ENCODE results near the gene OGA. TPM values are rescaled to one million over a fixed set of nuclear protein-coding genes. Genes with fewer than 3 reads are reported as not detected.

OGA gene
- polyA plus RNA-seq, 3 donors = 6.9 to 104 (median 15.3) TPM

DNA sequence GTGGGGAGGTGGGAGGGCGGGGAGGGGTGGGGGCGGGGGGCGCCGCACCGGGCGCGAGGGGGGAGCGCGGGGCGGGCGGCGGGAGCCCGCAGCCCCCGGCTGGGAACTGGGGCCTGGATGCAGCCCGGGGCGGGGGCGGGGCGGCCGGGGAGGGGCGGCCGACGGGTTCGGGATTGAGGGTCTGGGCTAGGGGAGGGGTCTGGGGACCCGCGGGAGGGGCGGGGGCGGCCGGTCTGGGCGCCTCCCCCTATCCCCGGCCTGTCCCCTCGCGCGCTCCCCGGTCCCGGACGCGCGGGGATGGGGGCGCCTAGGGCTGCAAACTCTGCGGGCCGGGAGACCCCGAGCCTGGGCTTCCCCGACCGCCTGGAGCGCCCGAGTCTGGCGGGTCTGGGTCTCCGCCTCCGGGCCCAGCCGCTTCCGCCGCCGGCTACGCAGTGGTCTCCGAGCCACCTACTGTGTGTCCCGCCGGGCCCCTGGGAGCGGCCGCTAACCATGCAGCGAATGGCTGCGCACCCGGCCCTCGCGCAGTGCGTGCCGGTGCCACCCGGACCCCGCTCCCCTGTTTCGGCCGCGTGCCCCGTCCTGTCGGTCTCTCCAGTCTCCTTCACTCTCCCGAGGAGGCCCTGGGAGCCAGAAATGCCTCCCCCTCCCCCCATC lies 42.0 kb downstream of the OGA start:
- peaks cover 18 to 27% of the 10 kb centered on the region in 2 donors for H3K4me1 ChIP-seq (ENCODE audit: control insufficient read depth in 1 of 2, insufficient read depth in 2 of 2, low read length in 2 of 2)
- no peaks in the 10 kb centered on the region for H3K79me2 ChIP-seq (ENCODE audit: insufficient read depth, low read length)
- H3K36me3 Mint-ChIP-seq = peaks cover 11 to 14% of the 10 kb centered on the region in 2 donors
- peaks cover 58 to 76% of the 10 kb centered on the region in 2 donors for H3K27me3 ChIP-seq (ENCODE audit: control insufficient read depth in 2 of 2, insufficient read depth in 2 of 2, low read length in 2 of 2)
- intact Hi-C loops (cut with micrococcal nuclease) = loop anchor here in 1 of 2 donors (10.0 kb wide), 1 partner anchor 561 kb away; no protein-coding TSS in a partner anchor
- H3K27ac Mint-ChIP-seq = no peak overlapping the region
- no peak for DNase-seq
- H3K27me3 Mint-ChIP-seq (ENCODE audit: low read depth in 3 of 3) = peaks cover 74 to 90% (median 76%) of the 10 kb centered on the region in 3 donors
- no peak overlapping the region for H3K4me2 ChIP-seq (replicated peaks; ENCODE audit: extremely low read depth, low read length, poor library complexity, severe bottlenecking)
- peaks cover 29% of the 10 kb centered on the region for H4K20me1 ChIP-seq (ENCODE audit: insufficient read depth, low read length)
- peak overlapping the region in 1 of 2 donors; percentile 63 for H3K4me3 Mint-ChIP-seq
- WGBS (ENCODE audit: insufficient coverage) = 5% methylated on average over 44 of the region's 74 CpGs
- H3K9me3 Mint-ChIP-seq = peaks cover 0 to 15% (median 8%) of the 10 kb centered on the region in 7 donors
- no peaks in the 10 kb centered on the region for H3K36me3 ChIP-seq (replicated peaks in 1 of 2; ENCODE audit: control insufficient read depth in 1 of 2, insufficient read depth in 2 of 2, low read length in 2 of 2)
- H3K4me3 ChIP-seq (replicated peaks in 1 of 3; ENCODE audit: low read depth in 2 of 3, low read length in 3 of 3) = no peak overlapping the region
- no peak overlapping the region for H3K27ac ChIP-seq (ENCODE audit: low read depth in 1 of 2, low read length in 2 of 2)
- no peak overlapping the region for H2AFZ ChIP-seq (ENCODE audit: insufficient read depth, low read depth, low read length, poor library complexity, severe bottlenecking)
- TF ChIP-seq, protein P1, sequence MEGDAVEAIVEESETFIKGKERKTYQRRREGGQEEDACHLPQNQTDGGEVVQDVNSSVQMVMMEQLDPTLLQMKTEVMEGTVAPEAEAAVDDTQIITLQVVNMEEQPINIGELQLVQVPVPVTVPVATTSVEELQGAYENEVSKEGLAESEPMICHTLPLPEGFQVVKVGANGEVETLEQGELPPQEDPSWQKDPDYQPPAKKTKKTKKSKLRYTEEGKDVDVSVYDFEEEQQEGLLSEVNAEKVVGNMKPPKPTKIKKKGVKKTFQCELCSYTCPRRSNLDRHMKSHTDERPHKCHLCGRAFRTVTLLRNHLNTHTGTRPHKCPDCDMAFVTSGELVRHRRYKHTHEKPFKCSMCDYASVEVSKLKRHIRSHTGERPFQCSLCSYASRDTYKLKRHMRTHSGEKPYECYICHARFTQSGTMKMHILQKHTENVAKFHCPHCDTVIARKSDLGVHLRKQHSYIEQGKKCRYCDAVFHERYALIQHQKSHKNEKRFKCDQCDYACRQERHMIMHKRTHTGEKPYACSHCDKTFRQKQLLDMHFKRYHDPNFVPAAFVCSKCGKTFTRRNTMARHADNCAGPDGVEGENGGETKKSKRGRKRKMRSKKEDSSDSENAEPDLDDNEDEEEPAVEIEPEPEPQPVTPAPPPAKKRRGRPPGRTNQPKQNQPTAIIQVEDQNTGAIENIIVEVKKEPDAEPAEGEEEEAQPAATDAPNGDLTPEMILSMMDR (IDR thresholded peaks at IDR 0.05) = no peak
- H3K9ac ChIP-seq (ENCODE audit: insufficient read depth, low read length, poor library complexity, severe bottlenecking) = no peak overlapping the region
- H3K4me1 Mint-ChIP-seq = peaks cover 29% of the 10 kb centered on the region
- H3K9me3 ChIP-seq (replicated peaks in 1 of 2; ENCODE audit: control insufficient read depth in 1 of 2, insufficient read depth in 1 of 2, low read length in 2 of 2) = peaks cover 0 to 36% of the 10 kb centered on the region in 2 donors

DNA sequence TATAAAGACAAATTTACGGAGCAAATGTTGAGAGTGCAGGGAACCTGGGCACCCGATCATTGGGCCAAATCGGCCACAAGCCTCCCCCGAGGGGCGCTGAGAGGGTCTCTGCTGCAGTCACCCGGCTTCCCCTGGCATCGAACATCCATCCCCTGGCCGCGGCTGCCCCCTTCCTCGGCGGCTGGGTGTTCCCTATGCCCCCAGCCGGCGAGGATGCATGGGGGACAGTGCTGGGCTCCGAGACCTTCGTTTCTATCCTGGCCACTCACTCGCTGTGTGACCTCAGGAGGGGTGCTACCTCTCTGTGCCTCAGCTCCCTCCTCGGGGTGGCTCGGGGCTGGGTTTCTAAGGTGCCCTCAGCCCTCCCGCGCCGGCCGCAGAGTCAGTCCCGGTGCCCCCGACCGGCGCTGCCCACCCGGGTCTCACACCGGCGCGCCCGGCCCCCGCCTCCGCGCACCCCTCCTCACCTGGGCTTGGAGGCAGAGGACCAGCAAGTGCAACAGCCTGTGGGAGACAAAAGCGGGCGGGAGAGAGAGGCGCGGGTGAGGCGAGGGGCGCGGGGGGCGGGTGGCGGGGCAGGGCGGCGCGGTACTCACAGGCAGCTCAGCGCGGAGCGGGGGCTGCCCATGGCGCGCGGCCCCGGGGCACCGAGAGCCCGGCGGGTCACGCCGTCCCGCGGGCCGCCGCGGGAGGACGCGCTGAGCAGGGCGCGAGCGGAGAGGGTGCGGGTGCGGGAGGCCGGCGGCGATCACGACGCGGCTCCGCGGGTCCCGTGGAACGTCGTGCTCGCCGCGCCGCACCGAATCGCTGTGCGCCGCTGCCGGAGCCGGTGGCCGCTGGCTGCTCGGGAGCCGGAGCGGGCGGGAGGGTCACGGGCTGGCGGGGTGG lies 42.7 kb downstream of the OGA start, which contains the start of gene FGF8:
FGF8 (minus strand) TSS at position 842 of the 888 bp plus-strand sequence; CDS start at position 628, 214 bp downstream.
- Histone ChIP-seq H3K79me2 (ENCODE audit: insufficient read depth, low read length) (no peaks in the 10 kb centered on the region), H3K4me3 (replicated peaks in 1 of 3; ENCODE audit: low read depth in 2 of 3, low read length in 3 of 3) (no peak within 1 kb of the TSS), H3K4me2 (replicated peaks; ENCODE audit: extremely low read depth, low read length, poor library complexity, severe bottlenecking) (no peak within 1 kb of the TSS), H2AFZ (ENCODE audit: insufficient read depth, low read depth, low read length, poor library complexity, severe bottlenecking) (no peak within 1 kb of the TSS), H3K36me3 (replicated peaks in 1 of 2; ENCODE audit: control insufficient read depth in 1 of 2, insufficient read depth in 2 of 2, low read length in 2 of 2) (no peaks in the 10 kb centered on the region), H4K20me1 (ENCODE audit: insufficient read depth, low read length) (peaks cover 21% of the 10 kb centered on the region), H3K27me3 (ENCODE audit: control insufficient read depth in 2 of 2, insufficient read depth in 2 of 2, low read length in 2 of 2) (peaks cover 58 to 82% of the 10 kb centered on the region in 2 donors), H3K4me1 (ENCODE audit: control insufficient read depth in 1 of 2, insufficient read depth in 2 of 2, low read length in 2 of 2) (peaks cover 18 to 22% of the 10 kb centered on the region in 2 donors), H3K27ac (ENCODE audit: low read depth in 1 of 2, low read length in 2 of 2) (no peak within 1 kb of the TSS), H3K9me3 (replicated peaks in 1 of 2; ENCODE audit: control insufficient read depth in 1 of 2, insufficient read depth in 1 of 2, low read length in 2 of 2) (peaks cover 0 to 36% of the 10 kb centered on the region in 2 donors), H3K9ac (ENCODE audit: insufficient read depth, low read length, poor library complexity, severe bottlenecking) (no peak within 1 kb of the TSS)
- Mint-ChIP-seq H3K9me3 (peaks cover 0 to 15% (median 8%) of the 10 kb centered on the region in 7 donors), H3K36me3 (peaks cover 11 to 14% of the 10 kb centered on the region in 2 donors), H3K4me1 (peaks cover 27% of the 10 kb centered on the region), H3K27me3 (ENCODE audit: low read depth in 3 of 3) (peaks cover 79 to 96% (median 80%) of the 10 kb centered on the region in 3 donors), H3K27ac (no peak within 1 kb of the TSS), H3K4me3 (peak within 1 kb of the TSS in 1 of 2 donors; percentile 89)
- intact Hi-C loops (cut with micrococcal nuclease) = loop anchor here in 1 of 2 donors (10.0 kb wide), 1 partner anchor 561 kb away; no protein-coding TSS in a partner anchor
- TF ChIP-seq, protein P1 (IDR thresholded peaks at IDR 0.05) = no peak
- WGBS (ENCODE audit: insufficient coverage) = 2% methylated on average over 72 of the region's 98 CpGs
- DNase-seq = no peak

All from CD14-positive monocyte (primary cell).